Fibroblast of skin of abdomen (primary cell): Measurements from ENCODE around the gene TRIM69.
"Not testable (repeated sequence)": the region's sequence is repeated elsewhere in the genome, so short reads cannot be mapped to it uniquely, and the experiment has no call there.

Experiments used
- DNase-seq: peaks from one replicate; pipeline ENCODE4 v3.0.0-alpha.2; 2013

Gene TRIM69

GRCh38 chr15:44743454-44743853 is 7.1 kb downstream of the TRIM69 start:
- DNase-seq, result not testable (repeated sequence)

GRCh38 chr15:44753345-44753744 is 17.0 kb downstream of the TRIM69 start:
- DNase-seq, result no peak

GRCh38 chr15:44763187-44763586 is 26.9 kb downstream of the TRIM69 start:
- DNase-seq, result no peak

GRCh38 chr15:44763848-44764247 is 27.5 kb downstream of the TRIM69 start:
- DNase-seq, result no peak

GRCh38 chr15:44765036-44765435 is 28.7 kb downstream of the TRIM69 start:
- no peak for DNase-seq

GRCh38 chr15:44769521-44769920 is 33.2 kb downstream of the TRIM69 start:
- no peak for DNase-seq

- not testable (repeated sequence) for DNase-seq
These were observed 34.4 kb downstream of the TRIM69 start for GRCh38 chr15:44770715-44771114.

GRCh38 chr15:44775953-44776352 is 39.6 kb downstream of the TRIM69 start:
- DNase-seq, result peak; percentile 1

- no peak for DNase-seq
These were observed 43.4 kb downstream of the TRIM69 start for GRCh38 chr15:44779761-44780160.

GRCh38 chr15:44780608-44781007 is 44.3 kb downstream of the TRIM69 start:
- no peak for DNase-seq

GRCh38 chr15:44781128-44781810 is 44.9 kb downstream of the TRIM69 start:
- DNase-seq, result no peak

- peak; percentile 36 for DNase-seq
These were observed 46.2 kb downstream of the TRIM69 start for GRCh38 chr15:44782516-44782915.

GRCh38 chr15:44784918-44785274 is 48.6 kb downstream of the TRIM69 start:
- not testable (repeated sequence) for DNase-seq

GRCh38 chr15:44788748-44789147 is 52.4 kb downstream of the TRIM69 start:
- peak; percentile 38 for DNase-seq

- DNase-seq, result no peak
These were observed 53.9 kb downstream of the TRIM69 start for GRCh38 chr15:44790215-44790614.

GRCh38 chr15:44790656-44791055 is 54.3 kb downstream of the TRIM69 start:
- DNase-seq, result no peak

- no peak for DNase-seq
These were observed 56.4 kb downstream of the TRIM69 start for GRCh38 chr15:44792715-44793114.

GRCh38 chr15:44794072-44794471 is 57.7 kb downstream of the TRIM69 start:
- no peak for DNase-seq

- no peak for DNase-seq
These were observed 60.2 kb downstream of the TRIM69 start for GRCh38 chr15:44796508-44796907.

- no peak for DNase-seq
These were observed 62.5 kb downstream of the TRIM69 start for GRCh38 chr15:44798826-44799225.

GRCh38 chr15:44801364-44801763 is 65.0 kb downstream of the TRIM69 start:
- DNase-seq, result no peak

- no peak for DNase-seq
These were observed 65.5 kb downstream of the TRIM69 start for GRCh38 chr15:44801797-44802196.

- DNase-seq, result no peak
These were observed 66.0 kb downstream of the TRIM69 start for GRCh38 chr15:44802336-44802735.

GRCh38 chr15:44804298-44805046 is 68.1 kb downstream of the TRIM69 start:
- no peak for DNase-seq
